MM.1S (cell line): Measurements from ENCODE around the gene SDE2.

ENCODE experiments used
- DNase-seq: peaks from one replicate; pipeline ENCODE4 v3.0.0-alpha.2; 2015
- H2AFZ ChIP-seq: fragments of 300-600 bp; sonication (generic); 2 replicates; pipeline ENCODE4 v1.6.0; 2016; ENCODE audit warnings: antibody characterized with exemption, low read length
- H3F3A ChIP-seq: fragments of 300-600 bp; sonication (generic); 2 replicates; pipeline ENCODE4 v1.6.1; 2016; ENCODE audit warnings: mild to moderate bottlenecking, antibody characterized with exemption, low read length, moderate library complexity, mixed read lengths; ENCODE audit not compliant: insufficient read depth
- H3K27ac ChIP-seq: fragments of 300-600 bp; sonication (generic); 2 replicates; pipeline ENCODE4 v1.5.1; 2016; ENCODE audit warnings: mild to moderate bottlenecking, low read length
- H3K27me3 ChIP-seq: fragments of 300-600 bp; sonication (generic); replicated peaks from 2 replicates; pipeline ENCODE4 v1.6.0; 2016; ENCODE audit warnings: low read length; ENCODE audit not compliant: insufficient read depth
- H3K36me3 ChIP-seq: fragments of 300-600 bp; sonication (generic); replicated peaks from 2 replicates; pipeline ENCODE4 v1.6.1; 2016; ENCODE audit warnings: mild to moderate bottlenecking, low read length, mixed read lengths; ENCODE audit not compliant: insufficient read depth
- H3K4me1 ChIP-seq: fragments of 300-600 bp; sonication (generic); 2 replicates; pipeline ENCODE4 v1.6.1; 2016; ENCODE audit warnings: low read length, mixed read lengths
- H3K4me2 ChIP-seq: fragments of 300-600 bp; sonication (generic); 2 replicates; pipeline ENCODE4 v1.6.0; 2016; ENCODE audit warnings: low read depth, low read length
- H3K4me3 ChIP-seq: fragments of 300-600 bp; sonication (generic); 2 replicates; pipeline ENCODE4 v1.5.1; 2016; ENCODE audit warnings: low read length, mixed read lengths
- H3K79me2 ChIP-seq: fragments of 300-600 bp; sonication (generic); 2 replicates; pipeline ENCODE4 v1.6.1; 2016; ENCODE audit warnings: mixed run types, low read length, mixed read lengths
- H3K9ac ChIP-seq: fragments of 300-600 bp; sonication (generic); 2 replicates; pipeline ENCODE4 v1.6.1; 2016; ENCODE audit warnings: low read length, mixed read lengths
- H3K9me2 ChIP-seq: fragments of 300-600 bp; sonication (generic); replicated peaks from 2 replicates; pipeline ENCODE4 v1.6.1; 2016; ENCODE audit warnings: mild to moderate bottlenecking, low read length, mixed read lengths; ENCODE audit not compliant: insufficient read depth
- H3K9me3 ChIP-seq: fragments of 300-600 bp; sonication (generic); replicated peaks from 2 replicates; pipeline ENCODE4 v1.6.1; 2016; ENCODE audit warnings: mild to moderate bottlenecking, low read length, mixed read lengths; ENCODE audit not compliant: insufficient read depth
- H4K20me1 ChIP-seq: fragments of 300-600 bp; sonication (generic); 2 replicates; pipeline ENCODE4 v1.6.1; 2016; ENCODE audit warnings: mild to moderate bottlenecking, low read length, moderate library complexity, mixed read lengths; ENCODE audit not compliant: insufficient read depth
- CTCF ChIP-seq: fragments of 300-600 bp; sonication (generic); IDR thresholded peaks from 2 replicates; pipeline ENCODE4 v1.5.1; 2016; ENCODE audit warnings: antibody characterized with exemption, low read length, mixed read lengths
- EZH2 ChIP-seq: fragments of 300-600 bp; sonication (generic); optimal IDR thresholded peaks from 2 replicates; pipeline ENCODE3; 2017; ENCODE audit warnings: low read depth, mild to moderate bottlenecking, antibody characterized with exemption, low read length, mixed read lengths
- EZH2phosphoT487 ChIP-seq: fragments of 300-600 bp; sonication (generic); IDR thresholded peaks from 2 replicates; pipeline ENCODE4 v1.6.1; 2018; ENCODE audit warnings: antibody characterized with exemption, low read length

Gene SDE2

GRCh38 chr1:225944387-225944786, 54.8 kb downstream of the SDE2 start:
- Histone ChIP-seq H3K9me3 (no peaks in the 10 kb centered on the region), H3K9me2 (no peaks in the 10 kb centered on the region), H2AFZ (peak overlapping the region; percentile 77), H3K27me3 (no peaks in the 10 kb centered on the region), H3F3A (peaks cover 43% of the 10 kb centered on the region), H4K20me1 (no peaks in the 10 kb centered on the region), H3K9ac (peak overlapping the region; percentile 23), H3K4me1 (peaks cover 54% of the 10 kb centered on the region), H3K79me2 (peaks cover 10% of the 10 kb centered on the region), H3K4me2 (peak overlapping the region; percentile 74), H3K27ac (peak overlapping the region; percentile 87), H3K36me3 (no peaks in the 10 kb centered on the region), H3K4me3 (no peak overlapping the region)
- DNase-seq: peak; percentile 33
- TF ChIP-seq CTCF: no peak
- TF ChIP-seq EZH2phosphoT487: no peak
- no peak for TF ChIP-seq EZH2

DNA sequence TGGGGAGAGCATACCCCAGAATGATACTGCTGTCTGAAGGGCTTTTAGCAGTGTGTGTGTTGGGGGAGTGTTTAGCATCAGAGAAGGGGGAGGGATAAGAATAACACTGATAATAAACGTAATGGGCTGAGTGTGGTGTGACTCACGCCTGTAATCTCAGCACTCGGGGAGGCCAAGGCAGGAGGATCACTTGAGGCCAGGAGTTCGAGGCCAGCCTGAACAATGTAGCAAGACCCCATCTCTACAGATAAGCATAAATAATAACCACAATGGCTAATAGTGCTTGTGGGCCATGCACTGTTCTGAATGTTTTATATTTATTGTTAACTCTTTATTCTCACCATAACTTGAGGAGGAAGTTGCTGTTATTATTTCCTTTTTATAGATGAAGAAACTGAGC, 55.6 kb downstream of the SDE2 start:
- Histone ChIP-seq H3K9me2 (no peaks in the 10 kb centered on the region), H3K36me3 (no peaks in the 10 kb centered on the region), H4K20me1 (no peaks in the 10 kb centered on the region), H3F3A (peaks cover 43% of the 10 kb centered on the region), H3K27ac (peak overlapping the region; percentile 87), H3K27me3 (no peaks in the 10 kb centered on the region), H3K4me1 (peaks cover 54% of the 10 kb centered on the region), H2AFZ (0 out of 2 replicates have a peak overlapping the region, but pooled peaks have one; percentile 77), H3K4me3 (no peak overlapping the region), H3K4me2 (peak overlapping the region; percentile 74), H3K9ac (peak overlapping the region; percentile 69), H3K79me2 (peaks cover 10% of the 10 kb centered on the region), H3K9me3 (no peaks in the 10 kb centered on the region)
- TF ChIP-seq CTCF: no peak
- TF ChIP-seq EZH2: no peak
- no peak for TF ChIP-seq EZH2phosphoT487
- DNase-seq: peak; percentile 36

GRCh38 chr1:225942574-225942973, 56.6 kb downstream of the SDE2 start:
- Histone ChIP-seq H3K79me2 (peaks cover 10% of the 10 kb centered on the region), H3K9me3 (no peaks in the 10 kb centered on the region), H3K36me3 (no peaks in the 10 kb centered on the region), H3K9me2 (no peaks in the 10 kb centered on the region), H3F3A (peaks cover 43% of the 10 kb centered on the region), H4K20me1 (no peaks in the 10 kb centered on the region), H2AFZ (no peak overlapping the region), H3K4me2 (peak overlapping the region; percentile 74), H3K4me1 (peaks cover 54% of the 10 kb centered on the region), H3K27me3 (no peaks in the 10 kb centered on the region), H3K4me3 (peak overlapping the region; percentile 11; the same call in 1 of the 2 replicates), H3K27ac (peak overlapping the region; percentile 87), H3K9ac (peak overlapping the region; percentile 69)
- DNase-seq: peak; percentile 99
- no peak for TF ChIP-seq CTCF
- TF ChIP-seq EZH2phosphoT487: no peak
- TF ChIP-seq EZH2: no peak
